H1 (cell line): ENCODE data around the gene ATG16L2. TPM values are rescaled to one million over a fixed set of nuclear protein-coding genes. Genes with fewer than 3 reads are reported as not detected.

Experiments used
- CBX8 ChIP-seq: fragments of 300-800, 300-1000 bp; sonication (generic); IDR thresholded peaks from 2 replicates; pipeline ENCODE4 v1.7.1; 2016; ENCODE audit warnings: low read depth, low read length, borderline replicate concordance
- SP1 ChIP-seq: IDR thresholded peaks from 2 replicates; pipeline ENCODE4 v1.6.1; 2011; ENCODE audit warnings: low read depth, low read length
- polyA plus RNA-seq, 7 experiments: library from polyadenylated mRNA; depleted of rRNA in 3 of 7; stranded (reverse) in 5 of 7; unstranded in 2 of 7; fragments of >200 nt in 5 of 7; fragments of 200-250 nt in 2 of 7; gene quantifications; 1 replicate in 5 of 7; 2 replicates in 1 of 7; 4 replicates in 1 of 7; pipeline versions ENCODE4 v1.2.1 to v1.2.3, GENCODE V29; 2011 to 2013; ENCODE audit warnings: missing spikeins in 2 of 7, mixed read lengths in 2 of 7
- total RNA-seq: library from RNA; stranded (reverse); fragmentation: NEBNext Ultra II Directional; extraction: Animal tissue kit (Norgen Biotek cat#: 25700); gene quantifications from 2 replicates; pipeline ENCODE4 v1.2.1, GENCODE V29; 2021

ATG16L2 gene
- total and polyA plus RNA-seq, 2 of the 8 experiments (the other 6 are each of a cell fraction or from before 2014, with no cell fraction given), result 11.0 to 18.5 TPM

DNA sequence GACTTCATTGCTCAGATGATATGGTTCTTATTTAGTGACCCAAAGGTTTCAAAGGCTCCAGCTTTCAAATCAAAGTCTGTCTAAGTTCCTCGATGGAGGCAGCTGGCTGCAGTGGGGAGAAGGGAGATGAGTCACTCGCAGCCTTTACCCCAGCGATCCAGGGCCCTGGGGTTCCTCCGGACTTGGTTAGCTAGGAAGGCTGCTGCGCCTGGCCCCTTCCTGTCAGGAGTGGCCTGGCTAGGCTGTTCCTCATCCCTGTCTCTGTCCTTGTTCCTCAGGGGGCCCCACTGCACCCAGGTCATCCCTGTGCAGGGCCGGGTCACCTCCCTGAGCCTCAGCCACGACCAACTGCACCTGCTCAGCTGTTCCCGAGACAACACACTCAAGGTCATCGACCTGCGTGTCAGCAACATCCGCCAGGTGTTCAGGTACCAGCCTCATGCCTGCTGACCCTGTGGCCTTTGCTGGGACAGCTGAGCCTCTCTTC, 13.9 kb downstream of the ATG16L2 start (continued):
- no peak for TF ChIP-seq CBX8
- TF ChIP-seq SP1, result no peak
